ENCODE data around the gene SERPINB12.

The SERPINB12 gene

DNA sequence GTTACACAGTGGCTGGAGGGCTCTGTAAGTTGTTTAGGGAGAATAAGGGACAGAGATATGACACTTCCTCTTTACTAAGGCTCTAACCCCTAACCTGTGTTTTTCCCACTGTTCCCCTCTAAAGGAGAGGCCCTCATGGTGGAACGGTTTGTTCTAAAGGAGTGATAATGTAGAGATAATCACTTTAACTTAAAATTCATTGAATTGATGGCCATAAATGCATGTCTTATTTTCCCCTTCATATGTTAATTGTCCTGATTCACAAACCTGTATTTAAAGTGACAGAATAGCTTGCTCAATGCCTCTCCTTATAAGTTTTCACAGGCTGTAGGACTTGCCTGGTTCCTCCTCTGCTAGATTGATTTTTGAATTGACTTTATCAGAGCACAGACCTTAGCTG, at the start of gene SERPINB12:
Gene SERPINB12 (plus strand): TSS at position 301 of the 400 bp plus-strand sequence. CDS start 13,791 bp downstream, outside the sequence.
- no peak for DNase-seq (ENCODE audit: low read depth)

- no peak for DNase-seq (ENCODE audit: low read depth)
Observed at GRCh38 chr18:63492851-63493250, 49.3 kb upstream of the SERPINB12 start.

DNA sequence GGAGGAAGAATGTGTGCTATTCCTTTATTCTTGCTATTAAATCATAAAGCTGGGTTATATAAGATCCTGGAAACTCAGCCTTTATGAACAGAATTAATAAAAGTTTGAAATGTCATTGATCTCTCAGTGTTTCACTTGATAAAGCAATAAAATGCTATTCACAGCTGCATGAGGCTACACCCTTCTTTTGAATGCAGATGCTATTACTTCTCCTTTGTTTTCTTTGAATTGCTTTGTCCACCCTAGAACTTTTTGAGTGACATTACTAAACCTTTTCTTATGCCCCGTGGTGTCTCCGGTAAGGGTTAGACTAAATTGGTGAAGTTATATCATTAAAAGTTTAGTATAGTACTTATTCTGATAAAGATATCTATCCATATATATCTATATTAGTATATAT, 46.5 kb upstream of the SERPINB12 start:
- no peak for DNase-seq (ENCODE audit: low read depth)

DNA sequence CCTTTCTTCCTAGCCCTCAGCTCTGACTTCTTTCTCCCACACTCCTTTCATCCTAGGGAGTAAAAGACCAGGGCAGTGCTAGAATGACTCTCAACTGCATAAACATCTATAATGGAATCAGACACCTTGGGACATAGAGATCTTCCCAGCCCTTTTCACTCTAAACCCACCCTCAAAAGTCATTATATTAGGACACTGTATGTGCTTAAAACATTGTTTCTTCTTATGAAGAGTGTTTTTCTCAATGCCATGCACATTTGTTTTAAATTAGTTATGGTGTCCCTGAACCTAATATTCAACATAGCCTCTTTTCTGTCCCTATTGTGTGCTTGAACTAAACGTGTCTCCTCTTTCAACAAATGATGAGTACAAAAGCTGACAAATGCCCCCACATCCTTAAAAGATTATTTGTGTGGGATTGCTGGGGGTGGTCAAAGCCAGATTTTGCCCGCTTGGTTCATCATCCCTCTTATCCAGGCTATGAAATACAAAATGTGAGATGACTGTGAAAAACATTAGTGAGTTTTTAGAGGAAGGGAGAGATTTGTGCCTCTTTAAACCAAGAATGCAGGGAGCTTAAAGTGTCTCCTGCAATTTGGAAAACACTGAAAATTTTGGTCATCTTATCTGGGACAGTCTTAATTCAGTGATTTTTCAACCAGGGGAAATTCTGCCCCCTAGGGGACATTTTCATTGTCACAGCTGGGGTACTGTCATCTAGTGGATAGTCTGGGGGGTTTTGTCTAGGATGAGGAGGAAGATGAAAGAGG, 36.4 kb upstream of the SERPINB12 start:
- DNase-seq (ENCODE audit: low read depth) = no peak

DNA sequence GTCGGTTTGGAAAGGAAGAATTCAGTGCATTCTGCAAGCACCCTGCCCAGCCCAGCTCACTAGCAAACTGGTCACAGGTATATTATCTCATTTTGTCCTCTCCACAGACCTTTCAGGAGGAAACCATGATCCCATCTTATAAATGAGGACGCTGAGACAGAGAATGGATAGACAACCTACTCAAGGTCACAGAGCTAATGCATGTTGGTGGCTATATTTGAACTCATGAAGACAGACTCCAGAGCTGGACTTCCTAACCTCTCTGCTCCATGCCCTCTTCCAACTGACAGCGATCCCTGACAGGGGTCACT, 35.9 kb upstream of the SERPINB12 start:
- DNase-seq (ENCODE audit: low read depth) = no peak

- DNase-seq (ENCODE audit: low read depth) = no peak
Observed at GRCh38 chr18:63508596-63508995, 33.6 kb upstream of the SERPINB12 start.

- DNase-seq (ENCODE audit: low read depth) = no peak
Observed at GRCh38 chr18:63511285-63511684, 30.9 kb upstream of the SERPINB12 start.

DNA sequence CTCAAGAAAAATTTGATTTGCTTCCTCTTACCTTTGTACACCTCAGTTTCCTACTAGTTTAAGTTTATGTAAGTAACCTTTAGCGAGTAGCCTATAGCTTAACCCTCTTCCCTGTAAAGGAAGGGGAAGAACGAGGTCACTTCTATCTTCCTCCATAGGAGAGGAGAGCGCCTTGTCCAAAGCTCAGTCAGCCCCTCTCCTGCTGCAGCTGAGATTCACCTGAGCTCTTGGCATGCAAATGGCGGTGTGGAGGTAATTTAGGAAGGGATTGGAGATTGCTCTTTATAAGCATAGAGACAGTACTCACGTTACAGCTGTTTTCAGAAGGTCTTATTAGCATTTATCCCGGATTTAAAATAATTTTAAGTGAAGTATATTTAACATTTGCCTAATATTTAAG, 27.8 kb upstream of the SERPINB12 start:
- DNase-seq (ENCODE audit: low read depth) = no peak

- no peak for DNase-seq (ENCODE audit: low read depth)
Observed at GRCh38 chr18:63514888-63515678, 27.1 kb upstream of the SERPINB12 start.

- no peak for DNase-seq (ENCODE audit: low read depth)
Observed at GRCh38 chr18:63515801-63516200, 26.4 kb upstream of the SERPINB12 start.

GRCh38 chr18:63518178-63519012, 23.8 kb upstream of the SERPINB12 start:
- DNase-seq (ENCODE audit: low read depth) = peak; percentile 42

GRCh38 chr18:63520053-63520685, 22.0 kb upstream of the SERPINB12 start:
- DNase-seq (ENCODE audit: low read depth) = no peak

- no peak for DNase-seq (ENCODE audit: low read depth)
Observed at GRCh38 chr18:63523660-63524059, 18.5 kb upstream of the SERPINB12 start.

DNA sequence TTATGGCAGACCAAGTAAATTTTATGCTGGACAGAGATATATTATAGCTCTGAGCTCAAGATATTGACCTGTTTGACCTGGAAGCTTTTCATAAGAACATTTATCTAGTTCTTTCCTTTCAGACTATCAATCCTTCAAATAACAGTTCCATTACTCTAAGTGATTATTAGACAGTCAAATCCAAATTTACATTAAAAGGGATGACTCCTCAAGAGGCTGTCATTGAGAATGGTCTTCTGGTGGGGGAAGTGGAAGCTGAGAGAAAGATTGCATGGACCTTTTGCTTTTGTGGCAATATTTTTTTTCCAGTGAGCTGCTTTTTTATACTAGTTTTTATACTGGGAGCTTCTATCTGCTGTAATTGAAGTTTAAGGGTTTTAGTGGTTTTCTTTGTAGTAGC, 14.9 kb upstream of the SERPINB12 start:
- DNase-seq (ENCODE audit: low read depth) = no peak

DNA sequence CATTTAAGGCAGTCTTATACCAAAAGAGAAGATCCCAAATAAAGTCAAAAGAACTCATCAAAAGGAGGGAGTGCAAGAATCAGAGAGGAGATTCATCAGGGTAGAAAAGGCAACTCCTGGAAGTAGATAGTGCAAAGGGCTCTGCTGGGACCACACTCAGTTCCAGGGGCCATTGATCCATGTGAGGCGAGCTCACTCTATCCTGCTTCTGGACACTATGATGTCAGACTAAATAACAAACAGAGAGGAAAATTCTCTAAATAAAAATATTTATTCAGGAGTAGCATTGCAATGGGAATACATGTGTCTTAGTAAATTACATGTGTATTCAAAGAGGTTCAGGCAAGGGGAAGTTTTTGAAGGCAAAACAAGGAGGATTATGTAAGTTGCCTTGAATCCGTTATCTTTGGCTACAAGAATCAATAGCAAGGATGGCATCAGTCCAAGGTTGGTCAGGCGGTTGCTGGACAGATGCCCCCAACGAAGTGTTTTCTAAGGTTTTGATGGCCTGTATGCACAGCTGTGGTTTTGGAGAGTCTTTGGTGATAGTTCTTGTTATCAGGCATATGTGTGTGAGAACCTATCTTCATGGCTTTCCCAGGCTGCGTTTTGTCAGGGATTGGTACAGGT, 13.2 kb upstream of the SERPINB12 start:
- DNase-seq (ENCODE audit: low read depth) = no peak

GRCh38 chr18:63532471-63532870, 9.7 kb upstream of the SERPINB12 start:
- DNase-seq (ENCODE audit: low read depth) = no peak

GRCh38 chr18:63534615-63535014, 7.6 kb upstream of the SERPINB12 start:
- DNase-seq (ENCODE audit: low read depth) = no peak

DNA sequence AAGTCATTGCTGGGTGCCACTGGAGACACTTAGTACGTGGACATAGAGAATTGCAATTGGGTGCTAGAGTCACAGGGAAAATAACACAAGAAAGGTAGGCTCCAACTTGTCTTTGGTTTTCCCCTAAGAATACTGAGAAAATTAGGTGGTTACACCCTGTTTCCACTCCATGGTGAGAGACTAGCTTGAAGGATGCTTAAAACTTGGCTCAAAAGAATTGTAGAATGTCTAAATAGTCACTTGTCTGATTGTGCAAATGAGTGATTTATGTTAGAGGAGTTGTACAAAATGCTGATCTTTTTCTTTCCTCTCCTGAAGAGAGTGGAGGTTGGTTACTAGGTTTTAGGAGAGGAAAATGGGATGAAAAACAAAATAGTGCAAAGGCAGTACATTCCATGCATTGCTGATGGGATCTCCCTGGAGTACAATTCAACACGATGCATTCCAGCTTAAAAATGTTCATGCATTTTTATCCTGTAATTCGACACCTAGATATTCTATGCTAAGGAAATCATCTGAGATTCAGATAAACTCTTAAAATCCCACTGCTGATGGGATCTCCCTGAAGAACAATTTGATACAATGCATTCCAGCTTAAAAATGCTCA, 2.2 kb upstream of the SERPINB12 start:
- DNase-seq (ENCODE audit: low read depth) = no peak

DNA sequence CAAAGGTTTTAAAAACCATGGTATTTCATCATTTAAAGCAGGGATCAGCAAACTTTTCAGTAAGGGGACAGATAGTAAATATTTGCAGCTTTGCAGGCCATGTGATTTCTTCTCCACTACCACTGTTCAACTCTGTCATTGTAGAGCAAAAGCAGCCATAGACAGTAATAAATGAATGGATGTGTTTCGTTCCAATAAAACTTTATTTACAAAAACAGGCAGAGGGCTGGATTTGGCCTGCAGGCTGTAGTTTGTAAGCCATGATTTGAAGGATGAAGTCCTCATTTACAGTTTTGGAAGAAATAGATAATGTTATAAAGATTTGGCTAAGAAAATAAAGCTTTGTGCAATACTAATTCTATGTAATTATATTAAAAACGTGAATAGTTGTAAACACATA, 1.8 kb downstream of the SERPINB12 start:
- DNase-seq (ENCODE audit: low read depth) = no peak

- DNase-seq (ENCODE audit: low read depth) = no peak
Observed at GRCh38 chr18:63545000-63545399, 2.8 kb downstream of the SERPINB12 start.

GRCh38 chr18:63550068-63550467, 7.9 kb downstream of the SERPINB12 start:
- no peak for DNase-seq (ENCODE audit: low read depth)

Measured in CMK (cell line).